C4-2B (cell line): ENCODE data around the gene BTN1A1.

Experiments
- ZFX ChIP-seq: fragments of 450-650 bp; IDR thresholded peaks from 2 replicates; pipeline ENCODE4 v1.6.1; 2017
- TF ChIP-seq, protein P1 (sequence below): fragments of 450-650 bp; conservative IDR thresholded peaks from 2 replicates; pipeline ENCODE4 v1.5.1; 2017; ENCODE audit warnings: mild to moderate bottlenecking

DNA sequence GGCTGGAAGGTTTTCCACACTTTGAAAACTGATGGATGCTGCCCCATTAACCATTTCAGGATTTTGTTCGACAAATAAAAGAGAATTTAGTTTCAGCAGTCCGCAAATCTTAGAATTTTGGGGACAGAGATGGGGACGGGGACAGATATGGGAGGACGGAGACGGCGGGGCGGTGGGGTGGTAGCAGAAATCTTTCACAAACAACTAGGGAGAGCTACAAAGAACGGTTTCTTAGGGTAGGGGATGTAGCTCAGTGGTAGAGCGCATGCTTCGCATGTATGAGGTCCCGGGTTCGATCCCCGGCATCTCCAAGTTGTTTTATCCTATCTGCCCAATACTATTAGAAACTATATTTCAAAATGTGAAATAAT lies 53.1 kb downstream of the BTN1A1 start:
- TF ChIP-seq, protein P1, sequence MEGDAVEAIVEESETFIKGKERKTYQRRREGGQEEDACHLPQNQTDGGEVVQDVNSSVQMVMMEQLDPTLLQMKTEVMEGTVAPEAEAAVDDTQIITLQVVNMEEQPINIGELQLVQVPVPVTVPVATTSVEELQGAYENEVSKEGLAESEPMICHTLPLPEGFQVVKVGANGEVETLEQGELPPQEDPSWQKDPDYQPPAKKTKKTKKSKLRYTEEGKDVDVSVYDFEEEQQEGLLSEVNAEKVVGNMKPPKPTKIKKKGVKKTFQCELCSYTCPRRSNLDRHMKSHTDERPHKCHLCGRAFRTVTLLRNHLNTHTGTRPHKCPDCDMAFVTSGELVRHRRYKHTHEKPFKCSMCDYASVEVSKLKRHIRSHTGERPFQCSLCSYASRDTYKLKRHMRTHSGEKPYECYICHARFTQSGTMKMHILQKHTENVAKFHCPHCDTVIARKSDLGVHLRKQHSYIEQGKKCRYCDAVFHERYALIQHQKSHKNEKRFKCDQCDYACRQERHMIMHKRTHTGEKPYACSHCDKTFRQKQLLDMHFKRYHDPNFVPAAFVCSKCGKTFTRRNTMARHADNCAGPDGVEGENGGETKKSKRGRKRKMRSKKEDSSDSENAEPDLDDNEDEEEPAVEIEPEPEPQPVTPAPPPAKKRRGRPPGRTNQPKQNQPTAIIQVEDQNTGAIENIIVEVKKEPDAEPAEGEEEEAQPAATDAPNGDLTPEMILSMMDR = no peak
- no peak for TF ChIP-seq ZFX
